GM19468 (cell line): Measurements from ENCODE around the gene ALOXE3.
"Not testable (repeated sequence)": the region's sequence is repeated elsewhere in the genome, so short reads cannot be mapped to it uniquely, and the experiment has no call there.

ENCODE experiments used
- ATAC-seq: cut with Tn5 transposase; IDR thresholded peaks from one replicate; pipeline ENCODE4 v1.9.1; 2021; ENCODE audit warnings: mild to moderate bottlenecking, moderate library complexity, moderate number of reproducible peaks; ENCODE audit not compliant: unreplicated experiment; ENCODE audit errors: extremely low read depth

Gene ALOXE3

GRCh38 chr17:8104911-8105310 is 13.4 kb downstream of the ALOXE3 start:
- ATAC-seq = no peak

GRCh38 chr17:8103549-8103948 is 14.8 kb downstream of the ALOXE3 start:
- no peak for ATAC-seq

- ATAC-seq = no peak
Observed at GRCh38 chr17:8101721-8102120, 16.6 kb downstream of the ALOXE3 start.

- no peak for ATAC-seq
Observed at GRCh38 chr17:8100763-8101162, 17.6 kb downstream of the ALOXE3 start.

- no peak for ATAC-seq
Observed at GRCh38 chr17:8100111-8100510, 18.2 kb downstream of the ALOXE3 start.

- ATAC-seq = no peak
Observed at GRCh38 chr17:8096541-8096940, 21.8 kb downstream of the ALOXE3 start.

- ATAC-seq = no peak
Observed at GRCh38 chr17:8095361-8095760, 23.0 kb downstream of the ALOXE3 start.

GRCh38 chr17:8091033-8091687 is 27.2 kb downstream of the ALOXE3 start:
- no peak for ATAC-seq

- ATAC-seq = no peak
Observed at GRCh38 chr17:8089728-8090127, 28.6 kb downstream of the ALOXE3 start.

GRCh38 chr17:8087952-8088230 is 30.4 kb downstream of the ALOXE3 start:
- no peak for ATAC-seq

- no peak for ATAC-seq
Observed at GRCh38 chr17:8087075-8087951, 31.0 kb downstream of the ALOXE3 start, which contains the start of gene ALOX12B. TSS of gene ALOX12B (minus strand) at chr17:8087716. CDS start at chr17:8087442, 274 bp downstream.

GRCh38 chr17:8084250-8084649 is 34.1 kb downstream of the ALOXE3 start:
- ATAC-seq = no peak

GRCh38 chr17:8082292-8082691 is 36.0 kb downstream of the ALOXE3 start:
- no peak for ATAC-seq

- no peak for ATAC-seq
Observed at GRCh38 chr17:8081876-8082275, 36.4 kb downstream of the ALOXE3 start.

- ATAC-seq = no peak
Observed at GRCh38 chr17:8080799-8081219, 37.5 kb downstream of the ALOXE3 start.

- ATAC-seq = no peak
Observed at GRCh38 chr17:8080208-8080798, 38.0 kb downstream of the ALOXE3 start.

GRCh38 chr17:8079291-8080207 is 38.8 kb downstream of the ALOXE3 start:
- no peak for ATAC-seq

- not testable (repeated sequence) for ATAC-seq
Observed at GRCh38 chr17:8077939-8078338, 40.4 kb downstream of the ALOXE3 start.

- ATAC-seq = no peak
Observed at GRCh38 chr17:8076502-8077266, 41.6 kb downstream of the ALOXE3 start.
